Skeletal muscle cell (primary cell): ENCODE results near the gene AXDND1.
"Not testable (repeated sequence)": the region's sequence is repeated elsewhere in the genome, so short reads cannot be mapped to it uniquely, and the experiment has no call there.

Experiments used
- DNase-seq: peaks from one replicate; pipeline ENCODE4 v3.0.0-alpha.2; 2010; ENCODE audit warnings: low read depth
- H3K4me3 ChIP-seq: 2 replicates; pipeline ENCODE4 v1.5.1; 2011; ENCODE audit warnings: low read depth, mild to moderate bottlenecking, control low read depth, low read length, moderate library complexity

Gene AXDND1

GRCh38 chr1:179445593-179445992 lies 79.8 kb downstream of the AXDND1 start:
- no peak for DNase-seq
- H3K4me3 ChIP-seq: no peak overlapping the region

DNA sequence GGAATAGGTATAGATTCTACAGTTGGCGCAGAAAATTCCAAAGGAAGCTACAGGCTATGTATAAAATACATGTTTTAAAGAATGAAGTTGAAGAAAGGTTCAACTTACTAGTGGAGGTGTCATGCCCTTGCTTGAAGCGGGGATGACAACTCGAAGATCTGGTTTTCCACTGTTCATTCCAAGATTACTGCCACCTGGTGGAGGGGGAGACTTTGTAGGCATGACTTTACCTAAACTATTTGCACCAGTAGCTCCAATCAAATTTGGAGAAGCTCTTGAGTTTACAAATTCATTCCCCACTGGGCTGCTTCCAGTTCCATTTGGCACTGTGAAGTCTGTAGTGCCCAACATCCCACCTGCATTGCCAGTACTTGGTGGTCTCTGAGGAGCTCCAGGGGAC lies 81.7 kb downstream of the AXDND1 start:
- H3K4me3 ChIP-seq: no peak overlapping the region
- DNase-seq: no peak

DNA sequence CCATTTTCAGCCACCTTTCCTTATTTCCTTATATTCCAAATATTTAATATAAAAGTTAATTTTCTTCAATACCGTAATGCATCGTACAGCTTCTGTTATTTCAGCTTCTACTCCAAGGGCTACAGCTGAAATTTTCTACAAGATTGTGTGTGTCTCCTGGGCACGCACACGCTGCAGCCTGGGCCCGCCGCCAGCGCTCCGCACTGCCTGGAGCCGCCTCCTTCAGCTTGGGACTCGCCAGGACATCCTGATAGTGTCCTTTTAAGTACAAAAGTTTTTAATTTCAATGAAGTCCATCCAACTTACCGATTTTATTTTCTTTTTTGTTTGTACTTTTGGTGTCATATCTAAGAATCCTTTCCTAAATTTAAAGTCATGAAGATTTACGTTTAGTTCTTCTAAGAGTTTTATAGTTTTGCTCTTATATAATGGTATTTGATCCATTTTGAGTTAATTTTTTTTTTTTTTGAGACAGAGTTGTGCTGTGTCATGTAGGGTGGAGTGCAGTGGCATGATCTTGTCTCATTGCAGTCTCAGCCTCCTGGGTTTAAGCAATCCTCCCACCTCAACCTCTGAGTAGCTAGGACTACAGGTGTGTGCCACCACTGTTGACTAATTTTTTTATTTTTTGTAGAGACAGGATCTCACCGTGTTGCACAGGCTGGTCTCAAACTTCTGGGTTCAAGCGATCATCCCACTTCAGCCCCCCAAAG lies 82.8 kb downstream of the AXDND1 start:
- no peak for DNase-seq

DNA sequence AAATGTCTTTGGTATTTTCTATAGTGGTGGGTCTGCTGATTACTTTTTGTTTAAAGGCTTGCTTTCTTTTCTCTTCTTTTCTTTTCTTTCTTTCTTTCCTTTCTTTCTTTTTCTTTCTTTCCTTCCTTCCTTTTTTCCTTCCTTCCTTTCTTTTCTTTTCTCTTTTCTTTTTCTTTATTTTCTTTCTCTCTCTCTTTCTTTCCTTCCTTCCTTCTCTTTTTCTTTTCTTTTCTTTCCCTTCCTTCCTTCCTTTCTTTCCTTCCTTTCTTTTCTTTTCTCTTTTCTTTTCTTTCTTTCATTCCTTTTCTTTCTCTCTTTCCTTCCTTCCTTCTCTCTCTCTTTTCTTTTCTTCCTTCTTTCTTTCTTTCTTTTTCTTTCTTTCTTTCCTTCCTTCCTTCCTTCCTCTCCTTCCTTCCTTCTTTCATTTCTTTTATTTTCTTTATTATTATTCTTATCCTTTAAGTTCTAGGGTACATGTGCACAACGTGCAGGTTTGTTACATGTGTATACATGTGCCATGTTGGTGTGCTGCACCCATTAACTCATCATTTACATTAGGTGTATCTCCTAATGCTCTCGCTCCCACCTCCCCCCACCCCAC lies 93.9 kb downstream of the AXDND1 start:
- DNase-seq, H3K4me3 ChIP-seq: not testable (repeated sequence)

More for the DNA sequence above, 82.8 kb downstream of the AXDND1 start:
- H3K4me3 ChIP-seq: no peak overlapping the region

- not testable (repeated sequence) for H3K4me3 ChIP-seq, DNase-seq
Measured at GRCh38 chr1:179465661-179466060, 99.9 kb downstream of the AXDND1 start.

DNA sequence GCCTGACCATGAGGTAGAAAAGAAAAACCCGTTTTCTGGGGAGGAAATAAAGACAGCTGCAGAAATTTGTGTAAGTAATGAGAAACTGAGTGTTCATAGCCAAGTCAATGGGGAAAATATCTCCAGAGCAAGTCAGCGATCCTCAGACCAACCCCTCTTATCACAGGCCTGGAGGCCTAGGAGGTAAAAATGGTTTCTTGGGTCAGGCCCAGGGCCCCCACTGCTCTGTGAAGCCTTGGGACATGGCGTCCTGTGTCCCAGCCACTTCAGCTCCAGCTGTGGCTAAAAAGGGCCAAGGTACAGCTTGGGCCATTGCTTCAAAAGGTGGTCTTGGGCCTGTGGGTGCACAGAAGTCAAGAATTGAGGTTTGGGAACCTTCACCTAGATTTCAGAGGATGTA lies 108.9 kb downstream of the AXDND1 start:
- no peak for DNase-seq
- H3K4me3 ChIP-seq: no peak overlapping the region

- no peak overlapping the region for H3K4me3 ChIP-seq
- no peak for DNase-seq
Measured at GRCh38 chr1:179476484-179476883, 110.7 kb downstream of the AXDND1 start.

DNA sequence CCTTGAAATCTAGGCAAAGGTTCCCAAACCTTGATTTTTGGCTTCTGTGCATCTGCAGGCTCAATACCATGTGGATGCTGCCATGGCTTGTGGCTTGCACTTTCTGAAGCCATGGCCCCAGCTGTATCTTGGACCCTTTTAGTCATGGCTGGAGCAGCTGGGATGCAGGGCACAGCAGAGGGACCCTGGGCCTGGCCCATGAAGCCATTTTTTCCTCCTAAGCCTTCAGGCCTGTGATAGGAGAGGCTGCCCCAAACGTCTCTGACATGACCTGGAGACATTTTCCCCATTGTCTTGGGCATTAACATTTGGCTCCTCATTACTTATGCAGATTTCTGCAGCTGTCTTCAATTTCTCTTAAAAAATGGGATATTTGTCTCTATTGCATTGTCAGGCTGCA lies 112.6 kb downstream of the AXDND1 start:
- no peak overlapping the region for H3K4me3 ChIP-seq
- DNase-seq: no peak

GRCh38 chr1:179490611-179491010 lies 124.8 kb downstream of the AXDND1 start:
- no peak overlapping the region for H3K4me3 ChIP-seq
- DNase-seq: no peak

DNA sequence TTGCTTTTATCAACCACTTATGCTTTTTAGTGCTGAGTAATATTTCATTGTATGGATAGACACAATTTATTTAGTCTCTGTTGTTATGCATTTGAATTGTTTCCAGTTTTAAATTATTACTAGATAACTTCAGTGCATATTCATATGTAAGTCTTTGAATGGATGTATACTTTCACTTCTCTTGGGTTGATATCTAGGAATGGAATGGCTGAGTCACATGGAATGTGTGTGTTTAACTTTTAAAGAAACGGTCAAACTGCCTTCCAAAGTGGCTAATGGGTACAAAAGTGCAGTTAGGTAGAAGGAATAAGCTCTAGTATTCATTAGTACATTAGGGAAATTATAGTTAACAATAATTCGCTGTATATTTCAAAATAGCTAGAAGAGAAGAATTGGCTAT lies 127.6 kb downstream of the AXDND1 start:
- no peak overlapping the region for H3K4me3 ChIP-seq
- no peak for DNase-seq

DNA sequence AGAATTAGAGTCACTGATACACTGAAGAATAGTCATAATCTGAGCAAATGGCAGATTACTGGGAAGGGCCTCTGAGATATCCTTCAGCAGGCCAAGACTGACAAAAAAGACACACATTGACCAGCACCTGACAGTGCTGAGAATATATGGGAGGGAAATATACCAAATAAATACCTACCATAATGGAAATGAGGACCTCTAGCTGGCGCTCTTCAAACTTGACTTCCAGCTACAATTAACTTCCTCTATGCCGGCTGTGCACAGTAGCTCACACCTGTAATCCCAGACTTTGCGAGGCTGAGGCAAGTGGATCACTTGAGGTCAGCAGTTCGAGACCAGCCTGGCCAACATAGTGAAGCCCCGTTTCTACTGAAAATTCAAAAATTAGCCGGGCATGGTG lies 140.4 kb downstream of the AXDND1 start:
- no peak for DNase-seq
- no peak overlapping the region for H3K4me3 ChIP-seq

- H3K4me3 ChIP-seq: no peak overlapping the region
- DNase-seq: no peak
Measured at GRCh38 chr1:179509384-179509783, 143.6 kb downstream of the AXDND1 start.

GRCh38 chr1:179510038-179510437 lies 144.3 kb downstream of the AXDND1 start:
- no peak overlapping the region for H3K4me3 ChIP-seq
- DNase-seq: no peak

- DNase-seq: no peak
- H3K4me3 ChIP-seq: no peak overlapping the region
Measured at GRCh38 chr1:179516976-179517705, 151.4 kb downstream of the AXDND1 start.

DNA sequence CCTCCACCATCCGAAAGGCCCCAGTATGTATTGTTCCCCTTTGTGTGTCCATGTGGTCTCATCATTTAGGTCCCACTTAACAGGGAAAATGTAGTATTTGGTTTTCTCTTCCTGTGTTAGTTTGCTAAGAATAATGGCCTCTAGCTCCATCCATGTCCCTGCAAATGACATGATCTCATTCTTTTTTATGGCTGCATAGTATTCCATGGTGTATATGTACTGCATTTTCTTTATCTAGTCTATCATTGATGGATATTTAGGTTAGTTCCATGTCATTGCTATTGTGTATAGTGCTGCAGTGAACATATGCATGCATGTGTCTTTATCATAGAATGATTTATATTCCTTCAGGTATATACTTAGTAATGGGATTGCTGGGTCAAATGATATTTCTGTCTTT lies 152.8 kb downstream of the AXDND1 start:
- not testable (repeated sequence) for DNase-seq, H3K4me3 ChIP-seq

DNA sequence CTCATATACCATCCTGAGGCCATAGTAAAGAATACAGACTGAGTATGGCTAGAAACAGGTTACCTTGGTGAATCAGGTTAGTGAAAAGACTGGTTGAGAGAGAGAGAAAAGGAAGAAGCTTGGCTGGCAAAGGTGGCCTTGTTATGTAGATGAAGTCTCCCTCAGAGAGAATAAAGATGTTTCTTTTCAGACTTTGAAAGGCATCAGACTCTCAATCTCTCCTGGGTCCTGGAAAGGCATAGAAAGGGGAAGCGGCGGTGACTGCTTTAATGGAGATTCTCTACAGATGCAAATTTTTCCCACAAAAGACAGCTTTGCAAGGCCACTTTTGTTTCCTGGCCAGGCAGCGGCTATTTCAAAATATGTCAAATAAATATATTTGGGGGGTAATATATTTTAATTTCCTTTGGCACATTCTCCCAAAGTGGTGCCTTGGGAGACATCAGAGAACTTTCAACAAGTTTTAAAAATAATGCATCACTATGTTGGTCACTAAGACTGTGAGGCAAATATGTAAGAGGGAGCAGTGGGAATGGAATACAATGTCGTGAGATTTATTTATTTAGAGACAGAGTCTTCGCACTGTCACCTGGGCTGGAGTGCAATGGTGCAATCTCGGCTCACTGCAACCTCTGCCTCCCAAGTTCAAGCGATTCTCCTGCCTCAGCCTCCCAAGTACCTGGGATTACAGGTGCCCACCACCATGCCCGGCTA lies 163.9 kb downstream of the AXDND1 start:
- H3K4me3 ChIP-seq: no peak overlapping the region
- no peak for DNase-seq

DNA sequence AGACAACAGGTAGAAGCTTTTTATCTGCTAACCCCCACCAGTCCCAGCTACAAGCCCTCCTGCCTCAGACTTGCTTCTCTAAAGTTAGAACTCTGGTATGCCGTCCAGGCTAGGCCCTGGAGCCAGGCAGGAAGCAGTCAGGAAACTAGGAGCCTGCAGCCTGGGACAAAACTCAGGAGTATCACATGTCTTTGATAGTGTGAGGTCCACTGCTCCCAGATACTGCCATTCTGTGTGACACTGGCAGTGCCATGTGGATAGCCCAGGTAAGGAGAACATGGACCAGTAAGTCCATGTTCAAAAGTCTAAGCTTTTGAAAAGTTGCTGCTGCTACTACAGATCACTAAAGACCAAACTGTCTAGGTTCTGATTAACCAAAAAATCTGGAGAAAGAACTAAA lies 164.6 kb downstream of the AXDND1 start:
- H3K4me3 ChIP-seq: no peak overlapping the region
- DNase-seq: no peak

GRCh38 chr1:179541774-179542173 lies 176.0 kb downstream of the AXDND1 start:
- no peak for DNase-seq
- H3K4me3 ChIP-seq: no peak overlapping the region

DNA sequence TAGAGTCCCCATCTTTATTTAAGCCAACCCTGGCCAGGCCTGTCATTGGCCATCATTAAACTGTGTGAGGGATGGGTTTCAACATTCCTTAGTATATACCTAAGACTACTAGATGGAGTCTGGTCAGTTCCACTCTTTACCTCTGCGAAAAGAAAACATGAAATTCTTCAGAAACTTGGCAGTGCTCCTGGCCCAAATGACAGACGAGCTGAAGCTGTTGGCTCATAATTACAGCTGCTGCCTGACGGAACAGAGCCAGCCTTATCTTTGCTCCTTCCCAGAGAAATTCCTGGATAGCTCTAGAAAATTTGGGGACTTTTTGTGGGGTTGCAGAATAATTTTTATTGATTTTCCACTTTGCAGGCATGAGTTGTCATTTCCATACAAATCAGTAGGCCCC lies 179.6 kb downstream of the AXDND1 start:
- DNase-seq: no peak
- no peak overlapping the region for H3K4me3 ChIP-seq

DNA sequence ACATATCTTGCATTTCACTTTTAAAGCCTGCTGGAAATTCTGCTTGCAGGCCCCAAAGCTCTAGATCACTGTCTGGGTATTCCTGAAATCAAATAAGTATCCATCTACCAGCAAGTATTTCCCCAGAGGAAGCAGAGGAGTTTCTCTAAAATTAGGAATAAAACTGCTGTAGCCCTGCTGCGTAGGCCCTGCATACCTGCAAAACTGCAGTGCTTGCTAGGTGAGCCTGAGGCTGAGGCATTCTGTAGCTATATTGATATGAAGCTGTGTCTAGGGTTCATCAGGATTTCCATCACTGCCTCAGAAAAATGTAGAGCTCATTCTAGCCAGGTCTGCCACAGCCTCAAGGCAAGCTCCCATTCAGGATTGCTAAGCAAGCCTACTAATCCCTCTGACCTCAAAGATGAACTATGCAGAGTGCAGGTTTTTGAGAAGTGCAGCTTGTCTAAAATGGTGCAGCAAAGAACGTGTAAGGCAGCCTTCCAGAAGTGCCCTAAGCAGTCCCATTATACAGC lies 181.3 kb downstream of the AXDND1 start:
- DNase-seq: no peak
- H3K4me3 ChIP-seq: no peak overlapping the region
